ENCODE measurements around the gene ATP2A3.
A peak's percentile ranks its signal among the peaks of the same experiment; 100 is the strongest.
"Not testable (repeated sequence)": the region's sequence is repeated elsewhere in the genome, so short reads cannot be mapped to it uniquely, and the experiment has no call there.

Gene ATP2A3

GRCh38 chr17:3954086-3954485 is 10.2 kb downstream of the ATP2A3 start:
- DNase-seq, result no peak

- DNase-seq, result no peak
Measured at GRCh38 chr17:3953542-3953941, 10.7 kb downstream of the ATP2A3 start.

- DNase-seq, result no peak
Measured at GRCh38 chr17:3952186-3952585, 12.1 kb downstream of the ATP2A3 start.

- DNase-seq, result no peak
Measured at GRCh38 chr17:3951420-3951819, 12.8 kb downstream of the ATP2A3 start.

GRCh38 chr17:3951003-3951402 is 13.2 kb downstream of the ATP2A3 start:
- DNase-seq, result no peak

GRCh38 chr17:3950584-3950983 is 13.7 kb downstream of the ATP2A3 start:
- no peak for DNase-seq

GRCh38 chr17:3949418-3949817 is 14.8 kb downstream of the ATP2A3 start:
- no peak for DNase-seq

- DNase-seq, result not testable (repeated sequence)
Measured at GRCh38 chr17:3948551-3948950, 15.7 kb downstream of the ATP2A3 start.

GRCh38 chr17:3947318-3947810 is 16.9 kb downstream of the ATP2A3 start:
- no peak for DNase-seq

GRCh38 chr17:3946711-3947235 is 17.5 kb downstream of the ATP2A3 start:
- peak; percentile 40 for DNase-seq

GRCh38 chr17:3944485-3945388 is 19.5 kb downstream of the ATP2A3 start:
- no peak for DNase-seq

GRCh38 chr17:3943240-3943891 is 20.9 kb downstream of the ATP2A3 start:
- DNase-seq, result no peak

GRCh38 chr17:3940965-3941698 is 23.1 kb downstream of the ATP2A3 start:
- no peak for DNase-seq

- DNase-seq, result no peak
Measured at GRCh38 chr17:3937359-3937758, 26.9 kb downstream of the ATP2A3 start.

GRCh38 chr17:3935825-3936355 is 28.3 kb downstream of the ATP2A3 start:
- no peak for DNase-seq

- DNase-seq, result peak; percentile 28
Measured at GRCh38 chr17:3935140-3935542, 29.1 kb downstream of the ATP2A3 start.

GRCh38 chr17:3929764-3930163 is 34.5 kb downstream of the ATP2A3 start:
- DNase-seq, result no peak

GRCh38 chr17:3929181-3929580 is 35.1 kb downstream of the ATP2A3 start:
- DNase-seq, result no peak

GRCh38 chr17:3928406-3928805 is 35.8 kb downstream of the ATP2A3 start:
- no peak for DNase-seq

GRCh38 chr17:3927628-3928340 is 36.5 kb downstream of the ATP2A3 start:
- no peak for DNase-seq

- no peak for DNase-seq
Measured at GRCh38 chr17:3926860-3927627, 37.2 kb downstream of the ATP2A3 start.

Data from DMS 273 treated with DMSO at 0.1 percent for 48 hours (cell line).